Measurements from ENCODE around the gene MRPL24. TPM values are rescaled to one million over a fixed set of nuclear protein-coding genes. Genes with fewer than 3 reads are reported as not detected.
A peak's percentile ranks its signal among the peaks of the same experiment; 100 is the strongest.
"Not testable (repeated sequence)": the region's sequence is repeated elsewhere in the genome, so short reads cannot be mapped to it uniquely, and the experiment has no call there.

MRPL24 gene
- total RNA-seq, 4 donors from 2014 or later = 45.0 to 74.4 (median 69.8) TPM

GRCh38 chr1:156760092-156760795 is 19.4 kb upstream of the MRPL24 start:
- TF ChIP-seq, protein P1, sequence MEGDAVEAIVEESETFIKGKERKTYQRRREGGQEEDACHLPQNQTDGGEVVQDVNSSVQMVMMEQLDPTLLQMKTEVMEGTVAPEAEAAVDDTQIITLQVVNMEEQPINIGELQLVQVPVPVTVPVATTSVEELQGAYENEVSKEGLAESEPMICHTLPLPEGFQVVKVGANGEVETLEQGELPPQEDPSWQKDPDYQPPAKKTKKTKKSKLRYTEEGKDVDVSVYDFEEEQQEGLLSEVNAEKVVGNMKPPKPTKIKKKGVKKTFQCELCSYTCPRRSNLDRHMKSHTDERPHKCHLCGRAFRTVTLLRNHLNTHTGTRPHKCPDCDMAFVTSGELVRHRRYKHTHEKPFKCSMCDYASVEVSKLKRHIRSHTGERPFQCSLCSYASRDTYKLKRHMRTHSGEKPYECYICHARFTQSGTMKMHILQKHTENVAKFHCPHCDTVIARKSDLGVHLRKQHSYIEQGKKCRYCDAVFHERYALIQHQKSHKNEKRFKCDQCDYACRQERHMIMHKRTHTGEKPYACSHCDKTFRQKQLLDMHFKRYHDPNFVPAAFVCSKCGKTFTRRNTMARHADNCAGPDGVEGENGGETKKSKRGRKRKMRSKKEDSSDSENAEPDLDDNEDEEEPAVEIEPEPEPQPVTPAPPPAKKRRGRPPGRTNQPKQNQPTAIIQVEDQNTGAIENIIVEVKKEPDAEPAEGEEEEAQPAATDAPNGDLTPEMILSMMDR (IDR thresholded peaks at IDR 0.05) = no peak
- no peak for DNase-seq (ENCODE audit: low spot score)
- no peak for ATAC-seq (ENCODE audit: low FRiP score)

- not testable (repeated sequence) for DNase-seq (ENCODE audit: low spot score); ATAC-seq (ENCODE audit: low FRiP score)
These were observed 16.8 kb upstream of the MRPL24 start for GRCh38 chr1:156757572-156758253.

DNA sequence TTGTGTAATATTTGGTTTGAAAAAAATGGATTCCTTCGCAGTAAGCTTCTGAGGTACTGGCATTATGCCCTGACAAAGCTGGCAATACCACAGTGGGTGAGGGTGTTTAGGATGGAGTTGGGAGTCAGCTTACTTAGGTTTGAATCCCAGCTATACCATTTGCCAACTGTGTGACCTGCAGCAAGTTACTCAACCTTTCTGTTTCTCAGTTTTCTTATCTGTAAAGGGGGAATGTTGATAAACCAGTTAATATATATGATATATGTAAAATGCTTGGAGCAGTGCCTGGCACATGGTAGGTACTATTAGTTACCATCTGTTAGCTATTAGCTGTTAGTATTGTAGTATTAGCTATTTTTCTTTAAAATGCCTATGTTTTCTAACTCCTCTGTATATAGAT is 15.5 kb upstream of the MRPL24 start:
- TF ChIP-seq, protein P1 (IDR thresholded peaks at IDR 0.05) = no peak
- ATAC-seq (ENCODE audit: low FRiP score) = no peak
- no peak for DNase-seq (ENCODE audit: low spot score)

DNA sequence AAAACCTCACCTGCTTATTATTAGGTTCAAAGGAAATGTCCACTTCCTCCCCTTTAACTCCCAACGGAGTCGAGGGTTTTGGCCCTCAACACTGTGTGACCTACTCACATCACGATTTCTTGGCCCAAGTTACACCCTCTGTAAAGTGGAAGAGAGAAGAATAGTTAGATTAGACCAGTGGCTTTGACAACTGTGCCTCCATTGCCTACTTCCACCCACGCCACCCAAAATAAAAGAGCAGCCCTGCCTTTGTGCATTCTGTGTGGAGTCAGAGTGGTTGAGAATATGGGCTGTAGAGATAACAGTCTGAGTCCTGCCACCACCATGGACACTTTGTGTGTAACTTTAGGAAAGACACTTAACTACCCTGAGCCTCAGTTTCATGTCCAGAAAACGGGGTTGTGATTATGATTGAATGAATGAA is 14.7 kb upstream of the MRPL24 start:
- DNase-seq (ENCODE audit: low spot score) (no peak), ATAC-seq (ENCODE audit: low FRiP score) (no peak)
- TF ChIP-seq, protein P1 (IDR thresholded peaks at IDR 0.05) = no peak

GRCh38 chr1:156754219-156754618 is 13.3 kb upstream of the MRPL24 start:
- DNase-seq (ENCODE audit: low spot score) = no peak
- TF ChIP-seq, protein P1 (IDR thresholded peaks at IDR 0.05) = no peak
- ATAC-seq (ENCODE audit: low FRiP score) = no peak

DNA sequence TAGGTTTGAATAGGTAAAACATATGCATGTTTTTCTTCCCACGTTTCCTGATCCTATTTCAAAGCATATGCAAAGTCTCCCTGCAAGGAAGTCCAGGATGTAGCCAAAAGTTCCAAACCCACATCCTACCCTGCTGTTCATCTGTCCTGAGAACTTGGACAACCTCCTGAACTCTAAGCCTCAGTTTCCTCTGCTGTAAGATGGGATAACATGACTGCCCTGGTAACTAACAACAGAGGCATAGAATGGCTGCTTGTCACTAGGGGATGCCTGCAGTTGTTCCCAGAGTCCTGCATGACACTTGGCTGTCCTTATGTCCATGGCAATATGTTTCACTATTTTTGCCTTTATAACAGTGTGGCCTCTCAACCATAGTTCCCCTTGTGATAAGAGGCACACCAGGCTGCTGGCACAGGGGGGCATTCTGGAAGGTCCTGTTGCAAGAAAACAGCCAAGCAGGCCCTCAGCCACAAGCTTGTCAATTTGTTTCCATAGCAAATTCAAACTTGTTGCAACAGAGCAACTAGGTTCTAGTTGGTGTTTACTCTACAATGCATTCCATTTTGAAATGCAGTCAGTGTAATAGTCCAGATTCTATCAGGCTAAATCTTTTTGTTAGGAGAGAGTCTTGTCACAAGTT is 12.1 kb upstream of the MRPL24 start:
- no peak for DNase-seq (ENCODE audit: low spot score)
- TF ChIP-seq, protein P1 (IDR thresholded peaks at IDR 0.05) = no peak
- ATAC-seq (ENCODE audit: low FRiP score) = no peak

- peak; percentile 70 for ATAC-seq (ENCODE audit: low FRiP score)
- TF ChIP-seq, protein P1 (IDR thresholded peaks at IDR 0.05) = no peak
- DNase-seq (ENCODE audit: low spot score) = peak; percentile 82
These were observed 11.0 kb upstream of the MRPL24 start for GRCh38 chr1:156751757-156752481.
